GM23338 (cell line): ENCODE data around the gene SORCS2. TPM values are rescaled to one million over a fixed set of nuclear protein-coding genes. Genes with fewer than 3 reads are reported as not detected.

Source experiments
- ATAC-seq: fragments of 200-7000 bp; cut with Tn5 transposase; 3 replicates; pipeline ENCODE4 v1.9.1; 2020
- DNase-seq: peaks from one replicate; pipeline ENCODE4 v3.0.0-alpha.2; 2015; ENCODE audit warnings: low spot score
- H2AFZ ChIP-seq: fragments of 200-600 bp; sonication (generic); 2 replicates; pipeline ENCODE4 v1.8.0; 2016; ENCODE audit warnings: antibody characterized with exemption, mild to moderate bottlenecking, moderate library complexity
- H3F3A ChIP-seq: fragments of 200-600 bp; sonication (generic); replicated peaks from 2 replicates; pipeline ENCODE4 v1.8.0; 2017; ENCODE audit warnings: antibody characterized with exemption, mixed run types, low read depth
- H3K27ac ChIP-seq: fragments of 200-600 bp; sonication (generic); 2 replicates; pipeline ENCODE4 v1.6.1; 2016; ENCODE audit warnings: low read depth
- H3K27me3 ChIP-seq: fragments of 200-600 bp; sonication (generic); 2 replicates; pipeline ENCODE4 v1.8.0; 2016; ENCODE audit warnings: mild to moderate bottlenecking, mixed run types, moderate library complexity; ENCODE audit not compliant: insufficient read depth
- H3K36me3 ChIP-seq: fragments of 200-600 bp; sonication (generic); 2 replicates; pipeline ENCODE4 v1.8.0; 2016; ENCODE audit warnings: mild to moderate bottlenecking; ENCODE audit not compliant: insufficient read depth
- H3K4me1 ChIP-seq: fragments of 200-600 bp; sonication (generic); 2 replicates; pipeline ENCODE4 v1.8.0; 2016; ENCODE audit warnings: mild to moderate bottlenecking, moderate library complexity; ENCODE audit not compliant: insufficient read depth
- H3K4me2 ChIP-seq: fragments of 200-600 bp; sonication (generic); 2 replicates; pipeline ENCODE4 v1.7.1; 2017; ENCODE audit warnings: mixed run types
- H3K4me3 ChIP-seq: fragments of 200-600 bp; sonication (generic); 2 replicates; pipeline ENCODE4 v1.6.1; 2016; ENCODE audit warnings: mixed run types
- H3K79me2 ChIP-seq: fragments of 200-600 bp; sonication (generic); replicated peaks from 2 replicates; pipeline ENCODE4 v1.8.0; 2017; ENCODE audit warnings: mild to moderate bottlenecking; ENCODE audit not compliant: insufficient read depth
- H3K9me2 ChIP-seq: fragments of 200-600 bp; sonication (generic); 2 replicates; pipeline ENCODE4 v1.8.0; 2017; ENCODE audit not compliant: insufficient read depth
- H4K20me1 ChIP-seq: fragments of 200-600 bp; sonication (generic); replicated peaks from 2 replicates; pipeline ENCODE4 v1.8.0; 2017; ENCODE audit warnings: mild to moderate bottlenecking; ENCODE audit not compliant: insufficient read depth
- H3K27ac Mint-ChIP-seq: 2 replicates; pipeline ENCODE4 v1.8.0; 2020; ENCODE audit warnings: inconsistent platforms, mild to moderate bottlenecking, moderate library complexity, mixed read lengths
- H3K27me3 Mint-ChIP-seq: 3 replicates; pipeline ENCODE4 v1.8.0; 2022; ENCODE audit warnings: low read depth, mild to moderate bottlenecking, moderate library complexity, mixed read lengths, inconsistent platforms; ENCODE audit not compliant: insufficient read depth, poor library complexity
- H3K36me3 Mint-ChIP-seq: 3 replicates; pipeline ENCODE4 v1.8.0; 2021; ENCODE audit warnings: low read depth, mild to moderate bottlenecking, inconsistent platforms, moderate library complexity, mixed read lengths
- H3K4me1 Mint-ChIP-seq: 3 replicates; pipeline ENCODE4 v1.8.0; 2020; ENCODE audit warnings: mild to moderate bottlenecking, inconsistent platforms, mixed read lengths
- H3K4me3 Mint-ChIP-seq: 3 replicates; pipeline ENCODE4 v1.8.0; 2021; ENCODE audit warnings: moderate library complexity, mild to moderate bottlenecking, inconsistent platforms, mixed read lengths
- H3K9me3 Mint-ChIP-seq: 3 replicates; pipeline ENCODE4 v1.8.0; 2020; ENCODE audit warnings: moderate library complexity, mild to moderate bottlenecking, inconsistent platforms, mixed read lengths
- CREB1 ChIP-seq: fragments of 250-450 bp; sonication (Bioruptor Pico); IDR thresholded peaks from 2 replicates; pipeline ENCODE4 v1.5.0; 2020; ENCODE audit warnings: low read depth, mild to moderate bottlenecking, moderate library complexity
- CTCF ChIP-seq, 2 experiments: fragments of 200-600 bp in 1 of 2; sonication (generic) in 1 of 2; conservative IDR thresholded peaks; 2 replicates each; pipeline versions ENCODE4 v1.5.1 to v1.6.1; 2016 to 2017; ENCODE audit warnings: antibody characterized with exemption in 2 of 2, low read depth in 2 of 2, mild to moderate bottlenecking in 2 of 2, moderate library complexity in 1 of 2
- EZH2 ChIP-seq: fragments of 200-600 bp; sonication (generic); IDR thresholded peaks from one replicate; pipeline ENCODE4 v1.8.0; 2017; ENCODE audit warnings: antibody characterized with exemption, mild to moderate bottlenecking, low read depth; ENCODE audit not compliant: unreplicated experiment
- EZH2phosphoT487 ChIP-seq: fragments of 200-600 bp; sonication (generic); IDR thresholded peaks from one replicate; pipeline ENCODE4 v1.8.1; 2018; ENCODE audit warnings: antibody characterized with exemption; ENCODE audit not compliant: unreplicated experiment
- JUNB ChIP-seq: IDR thresholded peaks from one replicate; pipeline ENCODE4 v1.6.1; 2016; ENCODE audit warnings: antibody characterized with exemption; ENCODE audit not compliant: unreplicated experiment
- NANOG ChIP-seq: IDR thresholded peaks from 2 replicates; pipeline ENCODE4 v1.6.1; 2016; ENCODE audit warnings: antibody characterized with exemption, borderline replicate concordance
- POLR2AphosphoS5 ChIP-seq: IDR thresholded peaks from 2 replicates; pipeline ENCODE4 v1.6.1; 2016; ENCODE audit warnings: antibody characterized with exemption, low read depth
- REST ChIP-seq: IDR thresholded peaks from one replicate; pipeline ENCODE4 v1.6.1; 2018; ENCODE audit warnings: antibody characterized with exemption; ENCODE audit not compliant: unreplicated experiment
- STAT1 ChIP-seq: IDR thresholded peaks from one replicate; pipeline ENCODE4 v1.6.1; 2016; ENCODE audit warnings: antibody characterized with exemption; ENCODE audit not compliant: unreplicated experiment
- ZNF114 ChIP-seq: fragments of 250-450 bp; sonication (Bioruptor Pico); IDR thresholded peaks from 2 replicates; pipeline ENCODE4 v1.5.0; 2020; ENCODE audit warnings: mild to moderate bottlenecking, moderate library complexity
- ZNF331 ChIP-seq: fragments of 250-450 bp; sonication (Bioruptor Pico); IDR thresholded peaks from 2 replicates; pipeline ENCODE4 v1.5.0; 2020; ENCODE audit warnings: low read depth, mild to moderate bottlenecking, moderate library complexity
- polyA plus RNA-seq: library from polyadenylated mRNA; unstranded; fragments of >200 nt; fragmentation: Nextera tagmentation; extraction: Ambion mirVana; gene quantifications from 2 replicates; pipeline ENCODE4 v1.2.1, GENCODE V29; 2016
- total RNA-seq: library from RNA; depleted of rRNA; stranded (reverse); fragments of >200 nt; shearing (Covaris generic); gene quantifications from 2 replicates; pipeline ENCODE4 v1.2.3, GENCODE V29; 2014

The SORCS2 gene
- total and polyA plus RNA-seq, 2 experiments from 2014 or later, result 0.47 to 2.4 TPM

GRCh38 chr4:7295197-7295910 is 103.0 kb downstream of the SORCS2 start:
- no peak overlapping the region for H3K4me2 ChIP-seq
- no peaks in the 10 kb centered on the region for H3K4me1 ChIP-seq
- Mint-ChIP-seq H3K27me3 (peaks cover 11% of the 10 kb centered on the region), H3K36me3 (no peaks in the 10 kb centered on the region), H3K27ac (no peak overlapping the region), H3K9me3 (no peaks in the 10 kb centered on the region), H3K4me3 (no peak overlapping the region), H3K4me1 (peaks cover 3% of the 10 kb centered on the region)
- no peaks in the 10 kb centered on the region for H3K36me3 ChIP-seq
- H3K4me3 ChIP-seq, result no peak overlapping the region
- no peak overlapping the region for H3K27ac ChIP-seq
- ATAC-seq (no peak), DNase-seq (no peak)
- no peak overlapping the region for H2AFZ ChIP-seq
- no peaks in the 10 kb centered on the region for H3F3A ChIP-seq
- H3K9me2 ChIP-seq, result no peaks in the 10 kb centered on the region
- H3K27me3 ChIP-seq, result no peaks in the 10 kb centered on the region
- TF ChIP-seq ZNF331 (CRISPR knock-in tag), result no peak
- no peaks in the 10 kb centered on the region for H3K79me2 ChIP-seq
- no peaks in the 10 kb centered on the region for H4K20me1 ChIP-seq

- H3K9me3 Mint-ChIP-seq, result no peaks in the 10 kb centered on the region
- ATAC-seq (peak; percentile 39), DNase-seq (peak; percentile 21)
- Histone ChIP-seq H2AFZ (no peak overlapping the region), H3K27ac (no peak overlapping the region), H3K4me3 (no peak overlapping the region), H3F3A (no peaks in the 10 kb centered on the region), H3K4me1 (no peaks in the 10 kb centered on the region), H3K79me2 (no peaks in the 10 kb centered on the region), H3K36me3 (no peaks in the 10 kb centered on the region), H3K27me3 (no peaks in the 10 kb centered on the region), H4K20me1 (no peaks in the 10 kb centered on the region), H3K9me2 (no peaks in the 10 kb centered on the region), H3K4me2 (no peak overlapping the region)
- no peak overlapping the region for H3K27ac Mint-ChIP-seq
- H3K27me3 Mint-ChIP-seq, result peaks cover 11% of the 10 kb centered on the region
- H3K4me1 Mint-ChIP-seq, result peaks cover 3% of the 10 kb centered on the region
- TF ChIP-seq ZNF331 (CRISPR knock-in tag) (no peak), STAT1 (no peak), EZH2phosphoT487 (no peak), CTCF (conservative IDR thresholded peaks at IDR 0.05; ENCODE audit: low read depth in 2 of 2) (peak; percentile 51 to 76)
- H3K4me3 Mint-ChIP-seq, result no peak overlapping the region
- H3K36me3 Mint-ChIP-seq, result no peaks in the 10 kb centered on the region
Observed at GRCh38 chr4:7295911-7296660, 103.7 kb downstream of the SORCS2 start.

GRCh38 chr4:7296661-7297335 is 104.5 kb downstream of the SORCS2 start:
- Mint-ChIP-seq H3K9me3 (no peaks in the 10 kb centered on the region), H3K4me1 (peaks cover 3% of the 10 kb centered on the region), H3K27ac (no peak overlapping the region), H3K36me3 (no peaks in the 10 kb centered on the region), H3K4me3 (no peak overlapping the region), H3K27me3 (peaks cover 11% of the 10 kb centered on the region)
- Histone ChIP-seq H3K27ac (no peak overlapping the region), H3K27me3 (no peaks in the 10 kb centered on the region), H3K79me2 (no peaks in the 10 kb centered on the region), H3K4me3 (no peak overlapping the region), H3F3A (no peaks in the 10 kb centered on the region), H3K36me3 (no peaks in the 10 kb centered on the region), H3K4me1 (no peaks in the 10 kb centered on the region), H3K4me2 (no peak overlapping the region), H4K20me1 (no peaks in the 10 kb centered on the region), H3K9me2 (no peaks in the 10 kb centered on the region), H2AFZ (no peak overlapping the region)
- ATAC-seq (peak; percentile 14; the same call in 2 of the 3 replicates), DNase-seq (no peak)
- TF ChIP-seq REST (no peak), ZNF114 (no peak), JUNB (no peak), POLR2AphosphoS5 (no peak), EZH2phosphoT487 (no peak), NANOG (no peak), EZH2 (no peak), CREB1 (no peak), STAT1 (no peak)
